Peyer's patch (tissue), 4 donors: ENCODE data around the gene SHC2. TPM values are rescaled to one million over a fixed set of nuclear protein-coding genes. Genes with fewer than 3 reads are reported as not detected.
"Not testable (repeated sequence)": the region's sequence is repeated elsewhere in the genome, so short reads cannot be mapped to it uniquely, and the experiment has no call there.

Experiments
- DNase-seq, 3 donors: peaks; one replicate each; pipeline ENCODE4 v3.0.0-alpha.2; 2017 to 2019
- H3K27ac ChIP-seq, 4 donors: fragments of 200-600 bp; sonication (generic); one replicate each; pipeline ENCODE4 v1.5.1; 2016 to 2019
- H3K27me3 ChIP-seq, 2 donors: fragments of 200-600 bp; sonication (generic); one replicate each; pipeline ENCODE4 v1.5.1; 2019
- H3K36me3 ChIP-seq, 3 donors: fragments of 200-600 bp; sonication (generic); one replicate each; pipeline ENCODE4 v1.5.1; 2016 to 2019
- H3K4me1 ChIP-seq, 4 donors: fragments of 200-600 bp; sonication (generic); one replicate each; pipeline ENCODE4 v1.5.1; 2016 to 2019
- H3K4me3 ChIP-seq, 4 donors: fragments of 200-600 bp; sonication (generic); 1 replicate in 3 of 4; 2 replicates in 1 of 4; pipeline ENCODE4 v1.5.1; 2016 to 2019; ENCODE audit warnings: mild to moderate bottlenecking in 1 of 4
- H3K9me3 ChIP-seq, 4 donors: fragments of 200-600 bp; sonication (generic); one replicate each; pipeline ENCODE4 v1.5.1; 2016 to 2019; ENCODE audit warnings: mild to moderate bottlenecking in 1 of 4
- POLR2A ChIP-seq, 2 donors: fragments of 450-650 bp; IDR thresholded peaks; one replicate each; pipeline ENCODE4 v1.5.1; 2017; ENCODE audit warnings: antibody characterized with exemption in 2 of 2, mild to moderate bottlenecking in 2 of 2, moderate library complexity in 2 of 2
- total RNA-seq, 4 donors: library from RNA; depleted of rRNA; stranded (reverse); fragments of >200 nt; gene quantifications; one replicate each; pipeline ENCODE4 v1.1.0, GENCODE V29; 2016
- TF ChIP-seq, protein P1 (sequence below), 6 experiments: fragments of 450-650 bp in 4 of 6; fragments of 200-600 bp in 2 of 6; sonication (generic) in 1 of 6; IDR thresholded peaks; one replicate each; pipeline ENCODE4 v1.5.1; 2017 to 2019; ENCODE audit warnings: antibody characterized with exemption in 6 of 6, mild to moderate bottlenecking in 3 of 6, moderate library complexity in 1 of 6

Gene SHC2
- total RNA-seq, 4 donors from 2014 or later, result 9.5 to 33.0 (median 18.3) TPM

GRCh38 chr19:434152-434960, 26.5 kb downstream of the SHC2 start:
- Histone ChIP-seq H3K27ac (no peak overlapping the region), H3K4me1 (no peaks in the 10 kb centered on the region), H3K9me3 (no peaks in the 10 kb centered on the region), H3K4me3 (no peak overlapping the region), H3K27me3 (no peaks in the 10 kb centered on the region), H3K36me3 (no peaks in the 10 kb centered on the region)
- DNase-seq, result no peak
- TF ChIP-seq POLR2A (IDR thresholded peaks at IDR 0.05), result no peak
- TF ChIP-seq, protein P1, sequence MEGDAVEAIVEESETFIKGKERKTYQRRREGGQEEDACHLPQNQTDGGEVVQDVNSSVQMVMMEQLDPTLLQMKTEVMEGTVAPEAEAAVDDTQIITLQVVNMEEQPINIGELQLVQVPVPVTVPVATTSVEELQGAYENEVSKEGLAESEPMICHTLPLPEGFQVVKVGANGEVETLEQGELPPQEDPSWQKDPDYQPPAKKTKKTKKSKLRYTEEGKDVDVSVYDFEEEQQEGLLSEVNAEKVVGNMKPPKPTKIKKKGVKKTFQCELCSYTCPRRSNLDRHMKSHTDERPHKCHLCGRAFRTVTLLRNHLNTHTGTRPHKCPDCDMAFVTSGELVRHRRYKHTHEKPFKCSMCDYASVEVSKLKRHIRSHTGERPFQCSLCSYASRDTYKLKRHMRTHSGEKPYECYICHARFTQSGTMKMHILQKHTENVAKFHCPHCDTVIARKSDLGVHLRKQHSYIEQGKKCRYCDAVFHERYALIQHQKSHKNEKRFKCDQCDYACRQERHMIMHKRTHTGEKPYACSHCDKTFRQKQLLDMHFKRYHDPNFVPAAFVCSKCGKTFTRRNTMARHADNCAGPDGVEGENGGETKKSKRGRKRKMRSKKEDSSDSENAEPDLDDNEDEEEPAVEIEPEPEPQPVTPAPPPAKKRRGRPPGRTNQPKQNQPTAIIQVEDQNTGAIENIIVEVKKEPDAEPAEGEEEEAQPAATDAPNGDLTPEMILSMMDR (IDR thresholded peaks at IDR 0.05), result no peak

DNA sequence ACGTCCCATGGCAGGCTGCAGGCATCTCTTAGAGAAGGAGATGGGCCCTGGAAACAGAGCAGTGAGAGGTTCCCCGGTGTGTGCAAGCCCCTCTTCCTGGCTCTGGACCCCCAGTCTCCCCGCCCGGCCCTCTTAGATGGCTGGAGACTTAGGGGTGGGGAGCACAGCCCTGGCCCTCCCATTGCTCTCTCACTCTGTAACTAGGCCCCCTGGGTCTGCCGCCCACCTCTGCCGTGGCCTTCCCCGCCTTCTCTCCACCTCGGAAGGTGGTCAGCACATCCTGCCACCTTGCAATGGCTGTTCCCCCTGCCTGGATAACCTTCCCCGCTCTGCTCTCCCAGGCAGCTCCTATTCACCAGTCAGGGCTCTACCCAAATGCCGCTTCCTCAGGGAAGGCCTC, 30.1 kb downstream of the SHC2 start:
- DNase-seq, result no peak
- Histone ChIP-seq H3K27ac (no peak overlapping the region), H3K36me3 (no peaks in the 10 kb centered on the region), H3K4me3 (no peak overlapping the region), H3K4me1 (no peaks in the 10 kb centered on the region), H3K9me3 (no peaks in the 10 kb centered on the region), H3K27me3 (no peaks in the 10 kb centered on the region)
- TF ChIP-seq, protein P1 (IDR thresholded peaks at IDR 0.05), result no peak
- no peak for TF ChIP-seq POLR2A (IDR thresholded peaks at IDR 0.05)

DNA sequence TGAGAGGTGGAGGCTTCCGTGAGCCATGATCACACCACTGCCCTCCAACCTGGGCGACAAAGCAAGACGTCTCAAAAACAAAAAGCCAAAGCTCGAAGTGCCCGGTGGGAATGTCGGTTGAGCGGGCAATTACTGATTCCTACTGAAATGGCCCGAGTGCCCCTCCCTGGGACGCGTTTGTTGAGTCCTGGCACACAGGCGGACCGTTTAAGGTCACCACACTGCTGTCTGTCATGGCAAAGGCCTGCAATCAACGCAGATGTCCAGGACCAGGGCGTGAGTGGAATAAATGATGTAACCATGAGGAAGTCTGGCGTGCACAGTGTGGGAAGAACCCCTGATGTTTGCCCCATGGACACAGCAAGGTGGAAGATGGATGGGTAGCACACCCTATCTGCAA, 32.7 kb downstream of the SHC2 start:
- DNase-seq, result peak in 1 of 3 donors; percentile 42
- no peak for TF ChIP-seq POLR2A (IDR thresholded peaks at IDR 0.05)
- TF ChIP-seq, protein P1 (IDR thresholded peaks at IDR 0.05), result no peak
- no peaks in the 10 kb centered on the region for H3K27me3 ChIP-seq
- H3K9me3 ChIP-seq, result no peaks in the 10 kb centered on the region
- no peaks in the 10 kb centered on the region for H3K36me3 ChIP-seq
- no peak overlapping the region for H3K27ac ChIP-seq
- H3K4me3 ChIP-seq, result no peak overlapping the region
- H3K4me1 ChIP-seq, result no peaks in the 10 kb centered on the region

- DNase-seq, H3K36me3 ChIP-seq, H3K27ac ChIP-seq, H3K4me3 ChIP-seq, H3K27me3 ChIP-seq, H3K9me3 ChIP-seq, H3K4me1 ChIP-seq: not testable (repeated sequence)
These were observed 33.2 kb downstream of the SHC2 start for GRCh38 chr19:427675-428074.

DNA sequence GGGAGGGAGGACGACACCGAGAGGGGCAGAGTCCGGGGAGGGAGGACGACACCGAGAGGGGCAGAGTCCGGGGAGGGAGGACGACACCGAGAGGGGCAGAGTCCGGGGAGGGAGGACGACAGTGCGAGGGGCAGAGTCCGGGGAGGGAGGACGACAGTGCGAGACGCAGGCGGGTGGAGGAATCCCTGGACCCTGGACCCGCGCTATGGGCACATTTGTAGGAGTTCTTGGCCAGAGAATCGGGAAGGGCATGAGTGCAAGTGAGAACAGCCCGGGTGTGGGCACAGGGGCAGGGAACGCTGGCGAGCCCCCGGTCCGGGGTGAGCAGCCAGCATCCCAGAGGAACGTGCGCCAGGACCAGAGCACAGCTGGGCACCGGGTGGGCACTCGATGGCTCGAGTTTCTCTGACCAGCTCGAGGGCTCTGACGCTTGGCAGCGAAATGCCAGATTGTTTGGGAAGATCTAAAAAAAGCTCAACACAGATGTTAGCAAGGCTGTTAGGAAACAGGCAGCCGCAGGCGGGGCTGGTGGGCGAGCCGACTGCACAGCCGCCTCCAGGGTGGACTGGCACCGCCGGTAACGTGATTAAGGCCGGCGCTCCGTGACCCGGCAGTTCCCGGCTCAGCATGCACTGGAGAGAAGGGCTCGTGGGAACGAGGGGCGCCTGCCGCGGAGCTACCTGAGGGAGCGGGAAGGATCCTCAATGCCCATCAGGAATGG, 33.9 kb downstream of the SHC2 start:
- Histone ChIP-seq H3K4me3 (no peak overlapping the region), H3K36me3 (no peaks in the 10 kb centered on the region)

More for the DNA sequence above, 33.9 kb downstream of the SHC2 start:
- Histone ChIP-seq H3K9me3 (no peaks in the 10 kb centered on the region), H3K27me3 (no peaks in the 10 kb centered on the region), H3K4me1 (no peaks in the 10 kb centered on the region), H3K27ac (no peak overlapping the region)
- DNase-seq, result no peak
- TF ChIP-seq, protein P1 (IDR thresholded peaks at IDR 0.05), result no peak
- TF ChIP-seq POLR2A (IDR thresholded peaks at IDR 0.05), result no peak
